NCI-H226 (cell line): ENCODE results near the gene ABCA7.
"Not testable (repeated sequence)": the region's sequence is repeated elsewhere in the genome, so short reads cannot be mapped to it uniquely, and the experiment has no call there.

ENCODE experiments used
- DNase-seq: peaks from one replicate; pipeline ENCODE4 v3.0.0-alpha.2; 2015

Gene ABCA7

GRCh38 chr19:1017115-1017905 is 22.6 kb upstream of the ABCA7 start:
- peak; percentile 77 for DNase-seq

GRCh38 chr19:1017906-1018305 is 22.0 kb upstream of the ABCA7 start:
- DNase-seq = no peak

GRCh38 chr19:1018393-1018792 is 21.5 kb upstream of the ABCA7 start:
- DNase-seq = no peak

GRCh38 chr19:1018932-1019615 is 20.8 kb upstream of the ABCA7 start:
- no peak for DNase-seq

- DNase-seq = no peak
Observed at GRCh38 chr19:1019616-1019961, 20.3 kb upstream of the ABCA7 start.

- DNase-seq = no peak
Observed at GRCh38 chr19:1019980-1020867, 19.7 kb upstream of the ABCA7 start.

- peak; percentile 94 for DNase-seq
Observed at GRCh38 chr19:1020868-1021425, 19.0 kb upstream of the ABCA7 start, which contains the start of gene TMEM259. Gene TMEM259 (minus strand): TSS chr19:1021123. CDS start chr19:1020996, 127 bp downstream.

- not testable (repeated sequence) for DNase-seq
Observed at GRCh38 chr19:1023883-1024188, 16.1 kb upstream of the ABCA7 start.

- DNase-seq = not testable (repeated sequence)
Observed at GRCh38 chr19:1025080-1025479, 14.8 kb upstream of the ABCA7 start.

- peak; percentile 77 for DNase-seq
Observed at GRCh38 chr19:1025960-1026782, 13.7 kb upstream of the ABCA7 start, which contains the start of gene CNN2. Gene CNN2 (plus strand): TSS chr19:1026608. CDS start chr19:1026662, 54 bp downstream.

GRCh38 chr19:1026783-1027649 is 12.9 kb upstream of the ABCA7 start:
- no peak for DNase-seq

GRCh38 chr19:1027650-1028061 is 12.3 kb upstream of the ABCA7 start:
- DNase-seq = no peak

GRCh38 chr19:1028062-1028926 is 11.6 kb upstream of the ABCA7 start:
- DNase-seq = peak; percentile 77

GRCh38 chr19:1032264-1032867 is 7.5 kb upstream of the ABCA7 start:
- no peak for DNase-seq

- no peak for DNase-seq
Observed at GRCh38 chr19:1035998-1036621, 3.8 kb upstream of the ABCA7 start.

GRCh38 chr19:1037621-1038064 is 2.3 kb upstream of the ABCA7 start:
- no peak for DNase-seq

GRCh38 chr19:1038978-1039645 is 795 bp upstream of the ABCA7 start:
- no peak for DNase-seq

- DNase-seq = peak; percentile 93
Observed at GRCh38 chr19:1040476-1041271, 767 bp downstream of the ABCA7 start.
